ENCODE data around the gene RPH3AL.

RPH3AL gene

DNA sequence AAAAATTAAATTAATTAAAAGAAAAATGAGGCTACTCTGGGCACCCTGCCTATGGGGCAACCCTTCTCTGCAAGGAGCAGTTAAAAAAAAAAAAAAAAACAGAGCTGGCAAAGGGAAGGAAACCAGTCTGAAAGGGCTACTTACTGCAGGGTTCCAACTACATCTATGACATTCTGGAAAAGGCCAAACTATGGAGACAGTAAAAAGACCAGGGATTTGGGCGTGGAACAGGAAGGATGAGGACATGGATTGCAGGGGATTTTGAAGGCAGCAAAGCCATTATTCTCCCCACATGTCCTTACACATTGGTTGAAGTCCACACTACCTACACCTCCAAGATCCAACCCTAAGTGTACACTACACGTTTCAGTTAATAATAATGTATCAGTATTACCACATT lies 4.6 kb downstream of the RPH3AL start:
- DNase-seq (ENCODE audit: low spot score) = no peak
- ChIA-PET CTCF (no interaction called here), POLR2A (ENCODE audit: low non-redundant PET) (no interaction called here)
- no peak overlapping the region for H3K27ac ChIP-seq
- TF ChIP-seq, protein P1, sequence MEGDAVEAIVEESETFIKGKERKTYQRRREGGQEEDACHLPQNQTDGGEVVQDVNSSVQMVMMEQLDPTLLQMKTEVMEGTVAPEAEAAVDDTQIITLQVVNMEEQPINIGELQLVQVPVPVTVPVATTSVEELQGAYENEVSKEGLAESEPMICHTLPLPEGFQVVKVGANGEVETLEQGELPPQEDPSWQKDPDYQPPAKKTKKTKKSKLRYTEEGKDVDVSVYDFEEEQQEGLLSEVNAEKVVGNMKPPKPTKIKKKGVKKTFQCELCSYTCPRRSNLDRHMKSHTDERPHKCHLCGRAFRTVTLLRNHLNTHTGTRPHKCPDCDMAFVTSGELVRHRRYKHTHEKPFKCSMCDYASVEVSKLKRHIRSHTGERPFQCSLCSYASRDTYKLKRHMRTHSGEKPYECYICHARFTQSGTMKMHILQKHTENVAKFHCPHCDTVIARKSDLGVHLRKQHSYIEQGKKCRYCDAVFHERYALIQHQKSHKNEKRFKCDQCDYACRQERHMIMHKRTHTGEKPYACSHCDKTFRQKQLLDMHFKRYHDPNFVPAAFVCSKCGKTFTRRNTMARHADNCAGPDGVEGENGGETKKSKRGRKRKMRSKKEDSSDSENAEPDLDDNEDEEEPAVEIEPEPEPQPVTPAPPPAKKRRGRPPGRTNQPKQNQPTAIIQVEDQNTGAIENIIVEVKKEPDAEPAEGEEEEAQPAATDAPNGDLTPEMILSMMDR (conservative IDR thresholded peaks at IDR 0.05; ENCODE audit: low read depth) = no peak

DNA sequence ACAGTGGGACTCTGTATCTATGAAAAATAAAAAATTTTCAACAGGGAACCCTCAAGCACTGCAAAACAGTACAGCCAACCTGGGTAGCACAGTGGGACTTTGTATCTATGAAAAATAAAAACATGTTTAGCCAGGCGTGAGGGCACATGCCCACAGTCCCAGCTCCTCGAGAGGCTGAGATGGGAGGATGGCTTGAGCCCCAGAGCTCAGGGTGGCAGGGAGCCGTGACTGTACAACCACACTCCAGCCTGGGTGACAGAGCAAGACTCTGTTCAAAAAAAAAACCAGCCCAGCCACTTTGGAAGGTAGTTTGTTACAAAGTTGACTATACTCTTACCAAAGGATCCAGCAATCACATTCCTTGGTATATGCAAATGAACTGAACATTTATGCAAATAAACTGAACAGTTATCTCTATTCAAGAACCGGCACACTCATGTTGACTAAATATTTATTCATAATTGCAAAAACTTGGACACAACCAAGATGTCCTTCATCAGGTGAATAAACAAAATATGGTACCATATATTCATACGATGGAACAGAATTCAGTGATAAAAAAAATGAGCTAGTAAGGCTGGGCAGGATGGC lies 5.2 kb downstream of the RPH3AL start:
- no peak for DNase-seq (ENCODE audit: low spot score)
- POLR2A ChIA-PET (ENCODE audit: low non-redundant PET) = no interaction called here
- no peak overlapping the region for H3K27ac ChIP-seq
- TF ChIP-seq, protein P1 (conservative IDR thresholded peaks at IDR 0.05; ENCODE audit: low read depth) = no peak
- CTCF ChIA-PET = no interaction called here

DNA sequence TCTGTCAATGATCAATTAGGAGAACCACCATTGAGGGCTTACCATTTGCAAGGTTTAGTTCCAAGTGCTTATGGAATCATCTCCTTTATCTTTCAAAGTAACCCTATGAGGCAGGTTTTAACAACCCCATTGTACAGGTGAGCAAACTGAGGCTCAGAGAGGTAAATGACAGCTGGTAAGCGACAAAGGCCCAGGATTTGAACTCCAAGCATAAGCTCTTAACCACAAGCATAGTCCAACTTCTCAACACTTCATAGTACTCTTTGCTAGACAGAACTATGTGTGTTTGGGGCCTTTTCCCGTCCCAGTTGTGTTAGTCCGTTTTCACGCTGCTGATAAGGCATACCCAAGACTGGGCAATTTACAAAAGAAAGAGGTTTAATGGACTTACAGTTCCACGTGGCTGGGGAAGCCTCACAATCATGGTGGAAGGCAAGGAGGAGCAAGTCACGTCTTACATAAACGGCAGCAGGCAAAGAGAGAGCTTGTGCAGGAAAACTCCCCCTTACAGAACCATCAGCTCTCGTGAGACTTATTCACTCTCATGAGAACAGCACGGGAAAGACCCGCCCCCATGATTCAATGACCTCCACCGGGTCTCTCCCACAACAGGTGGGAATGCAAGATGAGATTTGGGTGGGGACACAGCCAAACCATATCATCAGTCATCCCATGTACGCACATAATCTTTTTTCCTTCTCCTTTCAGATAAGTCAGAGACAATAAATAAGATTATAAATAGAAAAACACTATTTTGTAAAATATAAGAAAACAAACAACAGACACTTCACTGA lies 6.4 kb downstream of the RPH3AL start:
- POLR2A ChIA-PET (ENCODE audit: low non-redundant PET) = no interaction called here
- TF ChIP-seq, protein P1 (conservative IDR thresholded peaks at IDR 0.05; ENCODE audit: low read depth) = no peak
- DNase-seq (ENCODE audit: low spot score) = no peak
- CTCF ChIA-PET = no interaction called here
- H3K27ac ChIP-seq = no peak overlapping the region

DNA sequence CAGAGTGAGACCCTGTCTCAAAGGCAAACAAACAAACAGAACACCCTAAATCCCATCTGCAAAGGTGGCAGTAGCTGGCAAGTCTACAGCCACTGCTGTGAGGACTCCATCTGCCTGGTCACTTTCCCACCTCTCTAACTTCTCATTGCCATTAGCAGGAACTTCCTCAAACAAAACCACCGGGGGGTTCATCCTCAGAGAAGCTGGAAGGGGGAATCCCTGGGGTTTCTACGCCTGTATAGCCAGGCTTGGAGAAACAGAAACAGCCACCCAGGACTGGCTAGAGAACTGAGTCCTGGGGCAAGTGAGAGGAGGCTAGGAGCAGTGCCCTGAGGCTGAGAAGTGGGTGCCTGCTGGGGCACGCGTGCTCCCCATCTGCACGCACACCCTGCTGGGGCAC lies 7.3 kb downstream of the RPH3AL start:
- H3K27ac ChIP-seq = no peak overlapping the region
- POLR2A ChIA-PET (ENCODE audit: low non-redundant PET) = no interaction called here
- CTCF ChIA-PET = no interaction called here
- TF ChIP-seq, protein P1 (conservative IDR thresholded peaks at IDR 0.05; ENCODE audit: low read depth) = no peak
- DNase-seq (ENCODE audit: low spot score) = no peak

DNA sequence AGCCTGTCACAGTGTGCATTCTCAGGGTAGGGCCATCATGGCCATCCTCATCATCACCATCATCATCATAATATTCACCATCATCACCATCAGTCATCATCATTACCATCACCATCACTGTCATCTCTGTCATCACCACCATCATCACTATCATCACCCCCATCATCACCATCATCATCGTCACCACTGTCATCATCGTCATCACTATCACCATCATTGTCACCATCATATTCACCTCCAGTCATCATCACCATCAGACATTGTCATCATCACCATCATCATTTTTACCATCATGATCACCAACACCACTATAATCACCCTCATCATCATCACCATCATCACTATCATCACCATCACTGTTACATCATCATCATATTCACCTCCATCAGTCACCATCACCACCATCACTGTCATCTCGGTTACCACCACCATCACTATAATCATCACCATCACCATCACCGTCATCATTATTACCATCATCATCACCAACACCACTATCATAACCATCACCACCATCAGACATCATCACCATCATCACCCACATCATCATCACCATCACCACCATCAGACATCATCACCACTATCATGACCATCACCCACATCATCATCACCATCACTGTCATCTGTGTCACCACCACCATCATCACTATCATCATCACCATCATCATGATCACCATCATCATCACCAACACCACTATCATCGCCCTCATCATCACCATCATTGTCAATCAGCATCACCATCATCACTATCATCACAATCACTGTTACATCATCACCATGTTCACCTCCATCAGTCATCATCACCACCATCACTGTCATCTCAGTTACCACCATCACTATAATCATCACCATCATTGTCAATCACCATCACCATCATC lies 8.5 kb downstream of the RPH3AL start:
- POLR2A ChIA-PET (ENCODE audit: low non-redundant PET) = no interaction called here
- H3K27ac ChIP-seq = no peak overlapping the region
- CTCF ChIA-PET = no interaction called here
- TF ChIP-seq, protein P1 (conservative IDR thresholded peaks at IDR 0.05; ENCODE audit: low read depth) = no peak
- no peak for DNase-seq (ENCODE audit: low spot score)

DNA sequence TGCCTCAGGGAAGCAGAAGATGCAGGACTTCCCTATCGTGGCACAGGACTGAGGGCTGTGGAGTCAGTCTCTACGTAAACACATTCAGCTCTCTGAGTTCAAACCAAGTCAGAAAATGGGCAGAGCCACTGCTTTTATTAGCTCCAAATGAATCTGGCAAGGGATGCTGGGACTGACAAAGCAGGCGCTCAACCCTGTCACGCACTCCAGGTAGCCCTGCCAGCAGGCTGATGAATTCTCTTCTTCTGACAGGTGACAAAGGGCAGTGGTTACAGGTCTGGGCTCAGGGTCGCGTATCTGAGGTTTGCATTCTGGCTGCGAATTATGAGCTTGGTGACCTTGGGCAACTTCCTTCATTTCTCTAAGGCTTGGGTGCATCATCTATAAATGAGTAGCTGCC lies 9.4 kb downstream of the RPH3AL start:
- TF ChIP-seq, protein P1 (conservative IDR thresholded peaks at IDR 0.05; ENCODE audit: low read depth) = no peak
- ChIA-PET POLR2A (ENCODE audit: low non-redundant PET) (no interaction called here), CTCF (no interaction called here)
- DNase-seq (ENCODE audit: low spot score) = no peak
- no peak overlapping the region for H3K27ac ChIP-seq
